HG03060 (cell line): ENCODE measurements around the gene SLC41A1.
"Not testable (repeated sequence)": the region's sequence is repeated elsewhere in the genome, so short reads cannot be mapped to it uniquely, and the experiment has no call there.

Experiments used
- ATAC-seq: cut with Tn5 transposase; IDR thresholded peaks from one replicate; pipeline ENCODE4 v1.9.1; 2021; ENCODE audit warnings: low read depth, moderate number of reproducible peaks; ENCODE audit not compliant: unreplicated experiment

Gene SLC41A1

DNA sequence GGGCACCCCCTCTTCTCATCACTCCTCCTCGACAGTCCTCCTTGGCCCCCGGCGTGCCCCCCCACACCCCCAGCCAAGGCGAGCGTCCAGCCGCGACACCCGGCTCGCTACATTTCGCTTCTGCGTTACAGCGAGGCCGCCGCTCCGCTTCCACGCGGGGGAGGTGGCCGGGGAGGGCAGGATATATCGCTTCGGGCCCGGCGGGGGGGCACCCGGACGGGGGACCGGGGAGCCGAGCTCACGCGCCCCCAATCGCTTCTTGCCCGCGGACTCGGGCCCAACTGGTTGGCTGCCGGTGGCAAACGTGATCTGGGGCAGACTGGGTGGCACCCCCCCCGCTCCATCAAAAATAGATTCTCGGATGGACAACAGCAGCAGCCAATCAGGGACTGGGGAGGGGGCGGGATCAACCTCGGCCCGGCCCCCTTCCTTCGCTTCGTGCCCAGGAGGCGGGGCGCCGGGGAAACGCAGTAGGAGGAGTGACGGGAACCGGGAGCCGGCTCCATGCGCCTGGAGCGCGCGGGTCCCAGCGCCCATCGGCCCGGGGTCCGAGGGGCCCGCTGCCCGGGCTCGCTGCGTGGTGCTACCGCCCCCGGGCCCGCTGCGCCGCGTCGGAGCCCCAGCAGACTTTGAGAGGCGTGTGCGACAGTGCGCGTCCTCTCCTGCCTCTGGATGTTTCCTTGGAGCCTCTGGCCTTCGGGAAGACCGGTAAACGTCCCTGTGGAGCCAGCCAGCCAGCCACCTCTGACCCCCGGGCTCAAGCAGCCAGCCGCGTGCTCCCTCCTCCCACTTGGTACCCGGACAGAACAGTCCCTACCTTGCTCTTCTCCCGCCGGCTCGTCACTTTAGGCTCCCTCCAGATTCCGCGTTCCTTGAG is at the start of gene SLC41A1:
Gene SLC41A1, minus strand, starts transcription at position 321 of the 877 bp plus-strand sequence. CDS start 2,757 bp downstream, outside the sequence.
- ATAC-seq = peak; percentile 69

DNA sequence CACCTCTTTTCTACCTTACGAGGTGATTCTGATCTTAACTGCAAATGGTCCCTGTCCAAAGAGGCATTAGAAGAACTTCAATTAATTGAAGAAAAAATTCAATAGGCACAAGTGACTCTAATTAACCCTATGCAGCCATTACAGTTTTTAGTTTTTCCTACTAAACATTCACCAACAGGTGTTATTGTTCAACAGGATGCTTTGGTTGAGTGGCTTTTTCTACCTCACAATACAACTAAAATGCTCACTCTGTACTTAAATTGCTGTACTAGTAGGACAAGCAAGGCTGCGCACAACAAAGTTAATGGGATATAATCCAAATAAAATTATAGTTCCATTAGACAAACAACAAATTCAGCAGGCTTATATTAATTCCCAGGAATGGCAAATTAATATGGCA is 48.5 kb upstream of the SLC41A1 start:
- ATAC-seq = no peak

DNA sequence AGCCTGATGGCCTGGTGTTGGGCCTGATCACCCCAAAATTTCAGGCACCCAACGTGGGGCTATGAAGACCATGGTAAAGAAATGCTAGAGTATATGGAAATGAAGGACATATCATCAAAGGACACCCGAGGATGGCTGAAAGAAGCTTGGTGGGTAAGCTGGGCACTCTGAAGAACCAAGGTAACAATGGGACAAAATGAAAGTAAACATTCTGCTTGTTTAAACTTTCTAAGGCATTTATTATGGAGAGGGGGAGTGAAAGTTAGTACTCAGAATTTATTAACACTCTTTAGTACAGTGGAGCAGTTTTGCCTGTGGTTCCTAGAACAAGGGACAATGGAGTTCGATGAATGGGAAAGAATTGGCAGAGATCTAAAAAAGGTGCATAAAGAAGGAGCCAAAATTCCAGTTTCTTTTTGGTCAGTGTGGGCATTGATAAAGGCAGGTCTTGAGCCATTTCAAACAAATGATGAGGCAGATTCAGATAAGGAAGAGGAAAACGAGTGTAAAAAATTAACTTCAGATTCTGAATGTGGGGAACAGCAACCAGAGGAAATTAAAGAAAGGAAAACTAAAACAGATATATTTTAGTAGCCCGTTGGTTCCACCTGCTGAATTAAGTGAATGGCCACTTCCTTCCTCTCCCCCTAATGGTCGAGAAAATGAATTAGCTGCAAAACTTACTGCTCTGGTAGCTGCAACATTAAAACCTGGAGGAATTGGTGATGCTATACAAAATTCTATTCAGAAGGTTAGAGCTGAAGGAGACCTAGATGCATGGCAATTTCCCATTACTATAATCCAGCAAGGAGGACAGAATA is 45.4 kb upstream of the SLC41A1 start:
- no peak for ATAC-seq

DNA sequence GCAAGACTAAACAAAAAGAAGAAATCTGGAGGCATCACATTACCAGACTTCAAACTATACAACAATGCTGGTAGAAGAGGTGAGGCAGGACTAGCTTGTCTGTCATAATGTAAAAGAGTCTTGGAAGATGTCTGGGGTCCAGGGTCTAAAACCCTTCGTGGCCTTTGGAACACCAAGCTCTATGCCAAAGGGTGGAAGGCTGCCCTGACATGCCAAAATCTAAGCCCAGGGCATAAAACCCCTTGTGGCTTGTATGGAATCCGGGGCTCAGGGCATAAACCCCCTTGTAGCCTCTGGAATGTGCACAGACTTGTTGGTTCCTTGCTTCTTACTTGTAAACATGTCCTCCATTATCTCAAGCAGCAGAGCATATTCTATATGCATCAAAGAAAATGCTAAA is 44.5 kb upstream of the SLC41A1 start:
- ATAC-seq = not testable (repeated sequence)

DNA sequence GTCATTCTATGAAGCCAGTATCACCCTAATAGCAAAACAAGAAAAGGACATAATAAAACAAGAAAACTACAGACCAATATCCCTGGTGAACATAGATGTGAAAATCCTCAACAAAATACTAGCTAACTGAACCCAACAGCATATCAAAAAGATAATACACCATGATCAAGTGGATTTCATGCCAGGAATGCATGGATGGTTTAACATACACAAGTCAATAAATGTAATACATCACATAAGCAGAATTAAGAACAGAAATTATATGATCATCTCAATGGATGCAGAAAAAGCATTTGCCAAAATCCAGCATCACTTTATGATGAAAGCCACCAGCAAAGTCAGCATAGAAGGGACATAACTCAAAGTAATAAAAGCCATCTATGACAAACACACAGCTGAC is 43.4 kb upstream of the SLC41A1 start:
- no peak for ATAC-seq

DNA sequence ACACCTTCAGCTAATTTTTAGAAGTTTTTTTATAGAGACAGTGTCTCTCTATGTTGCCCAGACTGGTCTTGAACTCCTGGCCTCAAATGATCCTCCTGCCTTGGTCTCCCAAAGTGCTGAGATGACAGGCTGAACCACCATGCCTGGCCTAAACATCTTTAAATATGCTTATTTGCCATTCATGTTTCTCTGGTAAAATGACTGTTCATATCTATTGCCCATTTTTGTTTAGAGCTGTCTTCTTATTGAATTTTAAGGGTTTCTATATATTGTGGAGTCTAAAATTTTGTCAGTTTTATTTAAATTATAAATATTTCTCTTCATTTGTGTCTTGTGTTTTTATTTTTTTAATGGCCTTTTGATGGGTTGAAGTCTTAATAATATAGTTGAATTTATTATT is 40.0 kb upstream of the SLC41A1 start:
- no peak for ATAC-seq

DNA sequence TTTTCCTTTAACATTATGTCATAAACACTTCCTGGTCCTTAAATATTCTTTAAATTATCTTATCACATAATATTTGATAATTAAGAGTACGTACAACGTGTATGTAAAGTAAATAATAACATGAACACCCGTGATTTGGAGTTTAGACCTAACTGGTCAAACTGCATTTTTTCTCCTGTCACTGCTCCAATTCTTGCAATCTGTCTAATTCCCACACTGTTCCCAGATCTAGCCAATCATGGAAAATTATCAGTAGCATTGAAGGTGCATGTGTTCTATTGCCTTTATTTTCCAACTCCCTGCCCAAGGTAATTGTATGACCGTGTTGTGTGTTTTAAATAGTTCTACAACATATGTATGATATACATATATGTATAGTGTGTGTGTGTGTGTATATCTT is 39.0 kb upstream of the SLC41A1 start:
- no peak for ATAC-seq

DNA sequence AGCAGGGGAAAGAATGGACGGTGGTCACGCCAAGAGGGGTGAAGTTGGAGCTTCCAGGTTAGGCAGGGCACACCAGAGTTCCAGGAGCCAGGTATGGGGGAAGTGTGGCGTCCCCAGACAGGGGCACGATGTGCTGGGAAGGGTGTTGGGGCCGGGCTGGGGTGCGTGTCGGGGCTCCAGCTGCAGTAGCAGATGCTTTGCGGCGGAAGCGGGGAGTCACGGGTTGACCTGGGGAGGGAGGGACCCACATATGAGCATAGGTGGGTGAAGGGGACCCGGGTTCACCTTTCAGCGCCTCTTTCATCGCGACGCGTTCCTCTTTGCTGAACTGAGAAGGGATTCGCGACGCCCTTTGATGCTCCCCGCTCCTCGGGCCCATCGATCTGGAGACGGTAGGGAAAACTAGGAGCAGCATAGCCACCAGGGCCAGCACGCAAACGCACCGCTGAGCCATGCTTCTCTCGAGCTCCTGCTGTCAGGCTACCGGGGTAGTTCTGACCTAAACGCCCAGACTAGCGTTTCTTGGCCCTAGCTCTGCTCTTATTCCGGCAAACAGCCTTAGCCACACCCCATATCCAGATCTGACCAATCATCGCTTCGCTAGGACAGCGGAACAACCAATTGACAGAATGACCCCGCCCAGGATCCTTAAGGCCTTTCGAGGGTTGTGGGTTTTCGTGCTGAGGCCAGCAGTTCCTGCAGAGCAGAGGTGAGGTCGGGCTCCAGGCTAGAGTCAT is 36.8 kb upstream of the SLC41A1 start, which contains the start of gene PM20D1:
Gene PM20D1, minus strand, starts transcription at position 514 of the 737 bp plus-strand sequence. Its CDS starts 60 bp downstream, at position 454.
- peak; percentile 91 for ATAC-seq

DNA sequence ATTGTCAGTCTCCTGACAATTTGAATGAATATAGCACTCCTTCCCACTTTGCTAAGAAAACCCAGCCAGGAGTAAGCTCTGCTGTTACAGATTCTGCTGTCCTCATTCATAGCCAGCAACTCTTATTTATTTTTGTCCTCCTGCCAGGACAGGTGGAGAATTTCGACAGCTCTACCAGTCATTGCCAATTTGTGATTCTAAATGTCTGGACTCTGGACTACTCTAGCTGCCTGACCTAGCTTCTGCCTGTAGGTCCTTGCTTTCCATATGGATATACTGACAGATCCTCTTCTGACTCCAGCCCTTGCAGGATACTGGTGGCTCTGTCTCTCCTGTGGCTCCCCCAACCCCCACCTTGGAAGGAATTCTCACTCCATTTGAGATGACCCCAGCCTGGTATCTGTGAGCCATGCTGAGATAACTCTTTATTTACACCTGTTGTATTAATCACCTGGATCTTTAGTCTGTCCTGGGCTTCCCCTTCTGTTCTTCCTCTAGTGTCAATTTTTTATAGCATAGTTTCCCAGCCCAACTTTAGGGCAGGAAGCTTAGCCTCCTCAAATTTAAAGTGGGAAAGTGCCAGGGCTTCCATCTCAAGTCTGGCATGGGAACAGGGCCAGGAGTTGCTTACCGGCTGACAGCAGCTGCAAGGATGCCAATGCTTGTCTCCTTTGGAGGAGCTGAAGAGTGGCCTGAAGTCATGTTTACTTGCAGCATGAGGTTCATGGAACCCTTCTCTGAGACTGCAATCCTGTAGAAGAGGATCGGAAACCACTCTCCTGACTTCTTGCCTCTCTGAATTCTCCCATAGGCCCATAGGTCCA is 30.2 kb upstream of the SLC41A1 start:
- ATAC-seq = no peak

DNA sequence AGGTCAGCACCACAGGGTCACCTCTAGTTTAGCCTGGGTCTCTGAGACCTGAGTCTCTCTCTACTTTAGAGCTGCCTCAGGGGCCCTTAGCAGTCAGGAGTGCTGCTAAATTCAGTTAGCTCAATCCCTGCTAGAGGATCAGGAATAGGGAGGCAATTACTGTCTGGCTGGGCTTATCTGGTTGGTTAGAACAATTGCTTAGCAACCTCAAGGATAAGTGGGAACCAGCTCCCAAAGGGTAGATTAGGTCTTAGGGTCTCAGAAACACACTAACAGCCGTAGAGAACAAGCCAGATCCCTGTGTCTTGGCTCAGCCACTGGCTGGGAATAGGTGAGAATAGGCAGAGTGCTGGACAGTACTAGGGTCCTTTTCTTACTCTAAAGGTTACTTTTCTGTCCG is 29.2 kb upstream of the SLC41A1 start:
- no peak for ATAC-seq

DNA sequence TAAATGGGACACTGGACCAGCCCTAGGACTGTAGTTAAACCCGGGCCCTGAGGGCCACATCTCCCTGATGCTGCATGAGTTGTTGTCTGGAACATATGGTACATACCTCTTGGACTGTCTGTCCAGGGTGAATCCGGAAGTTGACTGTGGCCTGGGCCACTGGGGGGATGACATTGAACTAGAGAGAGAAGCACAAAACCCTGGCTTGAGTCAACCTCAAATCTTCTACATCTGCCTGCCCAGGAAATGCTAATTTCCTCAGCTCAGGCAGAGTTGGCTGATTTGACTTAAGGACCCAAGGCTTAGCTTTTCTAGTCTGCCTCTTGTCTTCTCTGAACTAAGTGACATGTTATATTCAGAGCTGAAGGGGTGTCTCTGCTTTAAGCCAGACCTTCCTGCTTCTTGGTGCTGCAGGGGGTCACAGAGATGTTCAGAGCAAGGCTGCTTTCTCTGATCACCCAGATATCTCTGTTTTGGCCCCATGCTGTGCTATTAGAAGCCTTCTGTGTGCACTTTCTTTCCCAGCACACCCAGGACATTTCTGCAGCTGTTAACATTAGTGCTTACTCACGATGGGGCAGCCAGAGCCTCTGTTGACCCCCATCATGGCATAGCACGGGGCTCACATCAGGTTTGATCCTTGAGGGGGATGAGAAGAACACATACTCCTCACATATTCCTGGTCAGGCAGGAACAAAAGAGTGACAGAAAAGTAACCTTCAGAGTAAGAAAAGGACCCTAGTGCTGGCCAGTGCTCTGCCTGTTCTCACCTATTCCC is 27.3 kb upstream of the SLC41A1 start:
- ATAC-seq = no peak

DNA sequence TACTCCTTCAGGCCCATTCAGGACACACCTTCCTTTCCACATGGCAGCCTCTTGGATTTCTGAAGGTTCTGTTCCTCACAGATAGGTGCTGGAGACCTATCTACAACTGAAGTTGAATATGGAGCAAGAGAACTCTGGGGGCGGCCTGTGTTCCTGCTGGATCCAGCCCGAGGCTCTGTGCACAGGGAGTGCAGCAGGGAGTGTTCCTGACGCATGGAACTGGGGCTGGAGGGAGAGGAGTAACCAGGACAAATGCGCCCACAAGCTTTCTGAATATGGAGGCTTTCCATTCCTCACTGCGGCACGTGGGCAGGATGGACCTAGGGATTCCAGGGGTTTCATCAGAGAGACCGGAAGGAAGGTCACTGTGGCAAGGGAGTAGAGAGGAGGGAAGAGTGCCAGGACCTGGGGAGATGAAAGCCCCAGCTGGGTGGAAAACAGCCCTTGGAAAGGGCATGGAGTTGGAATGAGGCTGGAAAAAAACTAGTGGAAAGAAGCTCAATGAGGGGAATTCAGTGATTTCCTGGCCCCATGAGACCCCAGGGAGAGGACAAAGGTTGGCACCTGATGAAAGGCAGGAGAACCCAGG is 24.5 kb upstream of the SLC41A1 start:
- ATAC-seq = no peak

DNA sequence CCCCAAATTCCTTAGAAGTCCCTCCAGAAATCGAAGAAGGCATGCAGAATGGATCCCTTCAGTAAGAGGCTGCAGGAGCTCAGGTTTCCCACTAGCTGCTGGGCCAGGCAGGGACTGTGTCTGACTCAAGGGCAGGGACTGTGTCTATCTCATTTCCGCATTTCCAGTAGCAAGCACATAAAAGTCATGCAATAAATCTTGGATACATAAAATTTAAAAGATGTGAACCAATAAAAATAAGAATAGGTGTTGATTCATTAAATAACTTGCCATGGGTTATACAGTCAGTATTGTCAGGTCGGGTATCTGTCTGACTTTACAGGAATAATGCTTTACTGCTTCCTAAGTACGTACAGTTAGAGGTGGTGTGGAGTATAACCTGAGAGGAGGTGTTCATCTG is 21.8 kb upstream of the SLC41A1 start:
- no peak for ATAC-seq

DNA sequence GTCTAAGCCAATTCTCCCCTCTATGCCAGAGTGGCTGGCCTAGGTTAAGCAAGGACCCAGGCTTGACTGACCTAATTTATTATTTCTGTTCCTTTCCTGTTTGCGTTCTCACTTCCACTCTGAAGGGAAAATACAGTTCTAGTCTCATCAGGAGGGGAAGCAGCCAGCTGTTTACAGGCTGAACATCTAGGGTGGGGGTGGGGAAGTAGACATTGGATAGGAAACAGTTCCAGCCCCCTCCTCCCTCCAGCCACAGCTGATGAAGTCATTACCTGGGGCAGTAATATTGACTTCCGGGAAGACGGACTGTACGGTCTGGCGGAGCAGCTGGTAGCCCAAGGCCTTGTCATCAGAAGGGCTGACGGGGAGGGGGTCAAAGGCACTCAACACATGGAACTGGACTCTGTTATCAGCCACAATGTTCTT is 19.3 kb upstream of the SLC41A1 start:
- no peak for ATAC-seq

DNA sequence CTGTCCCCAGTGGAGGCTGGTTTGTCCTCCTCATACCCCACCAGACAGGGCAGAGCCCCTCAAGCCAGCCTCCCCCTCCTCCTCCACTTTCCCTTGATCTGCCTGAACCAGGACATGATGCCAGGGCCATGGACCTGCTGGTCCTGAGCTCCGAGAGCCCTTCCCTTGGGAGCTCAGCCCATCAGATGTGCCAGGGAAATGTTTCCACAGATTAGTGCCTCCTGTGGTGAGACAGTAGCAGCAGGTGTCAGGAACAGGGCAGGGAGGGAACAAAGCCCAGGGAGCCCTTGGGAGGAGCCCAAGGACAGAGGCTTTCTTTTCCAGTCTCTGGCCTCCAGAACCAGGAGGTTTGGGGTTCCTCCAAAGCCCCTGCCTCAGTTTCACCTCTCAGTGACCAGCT is 14.6 kb upstream of the SLC41A1 start:
- no peak for ATAC-seq

DNA sequence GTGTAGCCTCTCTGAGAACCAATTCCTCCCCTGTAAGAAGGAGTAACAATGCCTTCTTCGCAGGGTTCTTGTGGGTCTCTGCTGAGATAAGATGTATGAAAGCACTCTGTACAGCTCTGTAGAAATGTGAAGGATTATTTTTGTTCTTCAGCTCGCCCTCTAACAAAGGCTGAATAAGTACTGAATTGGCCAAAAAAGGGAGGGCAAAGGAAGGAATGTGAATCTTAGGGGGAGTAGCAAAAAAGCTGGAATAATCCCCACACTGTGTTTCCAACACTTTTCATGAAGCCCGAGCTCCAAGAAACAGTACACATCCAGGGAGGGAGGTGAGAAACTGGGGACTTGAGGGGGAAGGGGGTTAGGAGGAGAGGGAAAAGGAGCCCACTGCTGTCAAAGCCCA is 14.0 kb upstream of the SLC41A1 start:
- ATAC-seq = no peak

DNA sequence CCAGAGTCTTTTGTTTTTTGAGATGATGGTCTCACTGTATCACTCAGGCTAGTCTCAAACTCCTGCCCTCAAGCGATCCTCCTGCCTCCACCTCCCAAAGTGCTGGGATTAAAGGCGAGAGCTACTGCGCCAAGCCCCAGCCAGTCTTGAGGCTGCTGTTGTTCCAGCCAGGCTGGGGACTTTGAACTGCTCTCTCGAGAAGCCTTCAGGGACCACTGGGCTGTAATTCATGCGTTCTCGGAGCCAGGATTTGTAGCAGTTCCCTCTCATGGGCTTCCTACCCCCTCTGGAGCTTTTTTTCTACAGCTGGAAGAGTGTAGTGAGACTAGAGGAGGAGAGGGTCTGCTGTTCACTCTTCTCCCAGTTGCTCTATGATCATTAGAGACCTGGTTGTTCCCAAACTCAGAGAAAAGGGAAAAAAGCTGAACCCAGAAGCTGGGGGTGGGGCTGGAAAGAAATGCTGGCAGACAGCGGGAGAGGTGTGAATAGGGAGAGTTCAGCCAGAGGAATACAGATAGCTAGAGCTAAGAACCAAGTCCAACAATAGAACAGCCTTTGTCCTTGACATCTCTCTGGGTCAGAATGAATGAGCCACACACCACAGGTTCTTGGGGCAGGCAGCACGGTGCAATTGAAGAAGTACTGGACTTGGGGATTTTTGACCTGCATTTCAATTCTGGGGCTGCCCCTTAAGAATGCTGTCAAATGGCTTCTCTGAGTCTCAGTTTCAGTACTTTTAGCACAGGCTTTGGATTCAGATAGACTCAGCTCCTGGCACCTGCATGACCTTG is 13.2 kb upstream of the SLC41A1 start:
- ATAC-seq = no peak

DNA sequence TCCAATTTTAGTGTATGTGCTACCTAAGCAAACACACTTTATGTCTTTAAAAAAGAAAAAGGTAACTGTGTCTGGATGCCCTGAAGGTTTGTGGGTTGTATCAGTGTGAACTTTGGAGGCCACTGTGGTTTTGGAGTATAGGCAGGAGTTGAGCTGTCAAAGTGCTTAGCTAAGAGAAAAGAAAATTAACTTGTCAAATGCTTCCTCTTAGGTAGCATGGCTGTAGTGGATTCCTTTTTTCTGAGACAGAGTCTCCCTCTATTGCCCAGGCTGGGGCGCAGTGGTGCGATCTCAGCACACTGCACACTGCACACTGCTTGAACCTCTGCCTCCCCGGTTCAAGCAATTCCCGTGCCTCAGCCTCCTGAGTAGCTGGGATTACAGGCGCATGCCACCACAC is 11.2 kb upstream of the SLC41A1 start:
- ATAC-seq = no peak
